Keratinocyte (primary cell): ENCODE results near the gene NFKB2. TPM values are rescaled to one million over a fixed set of nuclear protein-coding genes. Genes with fewer than 3 reads are reported as not detected.

Source experiments
- DNase-seq: peaks from one replicate; pipeline ENCODE4 v3.0.0-alpha.2; 2011; ENCODE audit warnings: low read depth, missing footprints, low spot score
- FAIRE-seq: peaks from 2 replicates; lab custom pipeline; 2011; peaks lifted over from hg19 to GRCh38; lab: Jason Lieb, UNC
- H2AFZ ChIP-seq: 2 replicates; pipeline ENCODE4 v1.6.0; 2012; ENCODE audit warnings: low read length, control low read depth, inconsistent platforms; ENCODE audit not compliant: control insufficient read depth
- H3K27ac ChIP-seq: 2 replicates; pipeline ENCODE4 v1.5.1; 2011; ENCODE audit warnings: low read length; ENCODE audit not compliant: control insufficient read depth, insufficient read depth
- H3K27me3 ChIP-seq: 3 replicates; pipeline ENCODE4 v1.6.0; 2011; ENCODE audit warnings: low read length; ENCODE audit not compliant: control insufficient read depth, insufficient read depth; ENCODE audit errors: extremely low read depth
- H3K36me3 ChIP-seq, 2 experiments: 2 replicates in 1 of 2; 3 replicates in 1 of 2; pipeline ENCODE4 v1.5.1; 2011; ENCODE audit warnings: low read length in 2 of 2, mild to moderate bottlenecking in 1 of 2; ENCODE audit not compliant: control insufficient read depth in 2 of 2, insufficient read depth in 2 of 2; ENCODE audit errors: extremely low read depth in 1 of 2
- H3K4me1 ChIP-seq: 3 replicates; pipeline ENCODE4 v1.5.1; 2011; ENCODE audit warnings: low read length; ENCODE audit not compliant: control insufficient read depth, insufficient read depth; ENCODE audit errors: extremely low read depth
- H3K4me2 ChIP-seq: 3 replicates; pipeline ENCODE4 v1.6.0; 2011; ENCODE audit warnings: low read depth, low read length; ENCODE audit not compliant: control insufficient read depth, insufficient read depth; ENCODE audit errors: extremely low read depth
- H3K4me3 ChIP-seq, 3 experiments: fragments of 200-600 bp in 1 of 3; sonication (generic) in 1 of 3; 2 replicates in 2 of 3; 3 replicates in 1 of 3; pipeline ENCODE4 v1.5.1; 2011 to 2016; ENCODE audit warnings: low read length in 3 of 3, mild to moderate bottlenecking in 3 of 3, control low read depth in 2 of 3, inconsistent platforms in 1 of 3, low read depth in 1 of 3, mixed read lengths in 1 of 3, mixed run types in 1 of 3, moderate library complexity in 1 of 3; ENCODE audit not compliant: control insufficient read depth in 2 of 3, insufficient read depth in 2 of 3; ENCODE audit errors: extremely low read depth in 1 of 3
- H3K79me2 ChIP-seq: 2 replicates; pipeline ENCODE4 v1.6.0; 2012; ENCODE audit warnings: low read length; ENCODE audit not compliant: control insufficient read depth, insufficient read depth
- H3K9ac ChIP-seq: 3 replicates; pipeline ENCODE4 v1.6.0; 2011; ENCODE audit warnings: low read length; ENCODE audit not compliant: control insufficient read depth, insufficient read depth; ENCODE audit errors: extremely low read depth
- H3K9me1 ChIP-seq: 3 replicates; pipeline ENCODE4 v1.6.0; 2011; ENCODE audit warnings: low read length; ENCODE audit not compliant: control insufficient read depth, insufficient read depth; ENCODE audit errors: extremely low read depth
- H3K9me3 ChIP-seq: 2 replicates; pipeline ENCODE4 v1.5.1; 2012; ENCODE audit warnings: low read depth, low read length; ENCODE audit not compliant: control insufficient read depth
- H4K20me1 ChIP-seq: 3 replicates; pipeline ENCODE4 v1.6.0; 2011; ENCODE audit warnings: low read length; ENCODE audit not compliant: control insufficient read depth, insufficient read depth; ENCODE audit errors: extremely low read depth
- CTCF ChIP-seq, 3 experiments: IDR thresholded peaks in 1 of 3; conservative IDR thresholded peaks in 1 of 3; optimal IDR thresholded peaks in 1 of 3; 2 replicates in 2 of 3; 3 replicates in 1 of 3; pipeline versions ENCODE3 to v1.5.1; 2011; ENCODE audit warnings: low read length in 3 of 3, mild to moderate bottlenecking in 3 of 3, moderate library complexity in 2 of 3, control low read depth in 1 of 3, inconsistent platforms in 1 of 3; ENCODE audit not compliant: insufficient read depth in 2 of 3; ENCODE audit errors: extremely low read depth in 1 of 3
- EZH2 ChIP-seq: IDR thresholded peaks from one replicate; pipeline ENCODE4 v1.6.1; 2012; ENCODE audit warnings: inconsistent platforms, mild to moderate bottlenecking, low read length, moderate library complexity
- dilution Hi-C: fragments of 300-500 bp; cut with MboI; formaldehyde crosslinking; loops from one replicate; pipeline ENCODE4 v1.7.0; 2020; ENCODE audit warnings: low sequenced_read_pairs; ENCODE audit not compliant: extremely low pct_ligation_motif_present
- polyA plus RNA-seq, 5 experiments: library from polyadenylated mRNA; depleted of rRNA in 3 of 5; stranded (reverse) in 3 of 5; stranded (forward) in 1 of 5; unstranded in 1 of 5; fragments of >200 nt; gene quantifications; 1 replicate in 1 of 5; 2 replicates in 3 of 5; 3 replicates in 1 of 5; pipeline versions ENCODE4 v1.2.1 to v1.2.3, GENCODE V29; 2011 to 2012; ENCODE audit warnings: missing spikeins in 2 of 5, low read depth in 1 of 5, low replicate concordance in 1 of 5

Gene NFKB2
- polyA plus RNA-seq, 1 donor (not counting 4 experiments of a cell fraction or from before 2014, with no cell fraction given), result 14.8 TPM

GRCh38 chr10:102375250-102375649 lies 20.3 kb upstream of the NFKB2 start:
- Histone ChIP-seq H3K27ac (no peak overlapping the region), H3K4me1 (no peaks in the 10 kb centered on the region), H3K4me2 (no peak overlapping the region), H4K20me1 (no peaks in the 10 kb centered on the region), H3K4me3 (no peak overlapping the region), H3K9me1 (no peaks in the 10 kb centered on the region), H3K27me3 (no peaks in the 10 kb centered on the region), H3K9me3 (no peaks in the 10 kb centered on the region), H2AFZ (no peak overlapping the region), H3K79me2 (no peaks in the 10 kb centered on the region), H3K9ac (no peak overlapping the region), H3K36me3 (peaks cover 36 to 40% of the 10 kb centered on the region in 2 experiments)
- FAIRE-seq, result no peak
- no peak for TF ChIP-seq EZH2
- TF ChIP-seq CTCF (optimal IDR thresholded peaks at IDR 0.05 in 1 of 3, IDR thresholded peaks at IDR 0.05 in 1 of 3, conservative IDR thresholded peaks at IDR 0.05 in 1 of 3; ENCODE audit: extremely low read depth in 1 of 3, insufficient read depth in 2 of 3, low read length in 3 of 3), result peak in 1 of 3 experiments; percentile 18
- DNase-seq, result no peak
- dilution Hi-C loops, result no loop called here

- FAIRE-seq, result no peak
- H3K36me3 ChIP-seq, result peaks cover 32 to 39% of the 10 kb centered on the region in 2 experiments
- no peaks in the 10 kb centered on the region for H3K4me1 ChIP-seq
Observed at GRCh38 chr10:102375867-102376266, 19.6 kb upstream of the NFKB2 start.

More at GRCh38 chr10:102375867-102376266, 19.6 kb upstream of the NFKB2 start:
- no peak for TF ChIP-seq CTCF (optimal IDR thresholded peaks at IDR 0.05 in 1 of 3, IDR thresholded peaks at IDR 0.05 in 1 of 3, conservative IDR thresholded peaks at IDR 0.05 in 1 of 3; ENCODE audit: extremely low read depth in 1 of 3, insufficient read depth in 2 of 3, low read length in 3 of 3)
- TF ChIP-seq EZH2, result no peak
- H3K27me3 ChIP-seq, result no peaks in the 10 kb centered on the region
- H3K27ac ChIP-seq, result no peak overlapping the region
- H3K9me1 ChIP-seq, result no peaks in the 10 kb centered on the region
- H3K4me2 ChIP-seq, result no peak overlapping the region
- no peak overlapping the region for H2AFZ ChIP-seq
- no peaks in the 10 kb centered on the region for H4K20me1 ChIP-seq
- no peak overlapping the region for H3K4me3 ChIP-seq
- dilution Hi-C loops, result no loop called here
- no peaks in the 10 kb centered on the region for H3K79me2 ChIP-seq
- DNase-seq, result no peak
- no peak overlapping the region for H3K9ac ChIP-seq
- no peaks in the 10 kb centered on the region for H3K9me3 ChIP-seq
